GM19452 (cell line): ENCODE data around the gene CHP2.
"Not testable (repeated sequence)": the region's sequence is repeated elsewhere in the genome, so short reads cannot be mapped to it uniquely, and the experiment has no call there.

Experiments
- ATAC-seq: cut with Tn5 transposase; IDR thresholded peaks from one replicate; pipeline ENCODE4 v1.9.1; 2021; ENCODE audit not compliant: unreplicated experiment

CHP2 gene

GRCh38 chr16:23742766-23743165, 12.1 kb upstream of the CHP2 start:
- ATAC-seq: no peak

GRCh38 chr16:23745263-23745662, 9.6 kb upstream of the CHP2 start:
- no peak for ATAC-seq

- no peak for ATAC-seq
Observed at GRCh38 chr16:23748630-23749029, 6.2 kb upstream of the CHP2 start.

- not testable (repeated sequence) for ATAC-seq
Observed at GRCh38 chr16:23751053-23751452, 3.8 kb upstream of the CHP2 start.

- no peak for ATAC-seq
Observed at GRCh38 chr16:23753908-23754593, 775 bp upstream of the CHP2 start.

- ATAC-seq: no peak
Observed at GRCh38 chr16:23755484-23755809, 621 bp downstream of the CHP2 start.

GRCh38 chr16:23757116-23757515, 2.3 kb downstream of the CHP2 start:
- no peak for ATAC-seq

GRCh38 chr16:23757937-23758619, 3.3 kb downstream of the CHP2 start:
- ATAC-seq: no peak

GRCh38 chr16:23765933-23766332, 11.1 kb downstream of the CHP2 start:
- ATAC-seq: no peak

GRCh38 chr16:23768581-23768980, 13.8 kb downstream of the CHP2 start:
- ATAC-seq: no peak

- no peak for ATAC-seq
Observed at GRCh38 chr16:23771027-23771426, 16.2 kb downstream of the CHP2 start.

- ATAC-seq: no peak
Observed at GRCh38 chr16:23771642-23772041, 16.8 kb downstream of the CHP2 start.

GRCh38 chr16:23773339-23773738, 18.5 kb downstream of the CHP2 start:
- no peak for ATAC-seq

- ATAC-seq: no peak
Observed at GRCh38 chr16:23781176-23781575, 26.4 kb downstream of the CHP2 start.

- no peak for ATAC-seq
Observed at GRCh38 chr16:23784811-23785447, 30.1 kb downstream of the CHP2 start.

- no peak for ATAC-seq
Observed at GRCh38 chr16:23785842-23786241, 31.0 kb downstream of the CHP2 start.

- ATAC-seq: no peak
Observed at GRCh38 chr16:23786964-23787561, 32.2 kb downstream of the CHP2 start.

GRCh38 chr16:23788685-23789084, 33.9 kb downstream of the CHP2 start:
- ATAC-seq: no peak

- ATAC-seq: no peak
Observed at GRCh38 chr16:23795378-23795777, 40.6 kb downstream of the CHP2 start.

- ATAC-seq: no peak
Observed at GRCh38 chr16:23796941-23797340, 42.1 kb downstream of the CHP2 start.

GRCh38 chr16:23801378-23801777, 46.6 kb downstream of the CHP2 start:
- ATAC-seq: no peak

- ATAC-seq: no peak
Observed at GRCh38 chr16:23802776-23803175, 48.0 kb downstream of the CHP2 start.
